K562 (cell line): ENCODE measurements around the gene EXOC4. TPM values are rescaled to one million over a fixed set of nuclear protein-coding genes. Genes with fewer than 3 reads are reported as not detected.

Experiments used
- HOXB6 ChIP-seq: fragments of 250-450 bp; sonication (Bioruptor Pico); IDR thresholded peaks from 2 replicates; pipeline ENCODE4 v1.5.1; 2022; ENCODE audit warnings: mild to moderate bottlenecking, borderline replicate concordance
- IRF2 ChIP-seq: sonication (generic); formaldehyde crosslinking; IDR thresholded peaks from 2 replicates; pipeline ENCODE4 v1.8.1; 2022; ENCODE audit warnings: mild to moderate bottlenecking, missing genetic modification reagents
- KLF1 ChIP-seq: fragments of 450-650 bp; IDR thresholded peaks from 2 replicates; pipeline ENCODE4 v1.6.1; 2016; ENCODE audit warnings: missing genetic modification characterization, missing compliant biosample characterization
- ZNF239 ChIP-seq: fragments of 250-450 bp; sonication (Bioruptor Pico); IDR thresholded peaks from 2 replicates; pipeline ENCODE4 v1.4.0; 2020; ENCODE audit warnings: mild to moderate bottlenecking
- polyA plus RNA-seq, 8 experiments: library from polyadenylated mRNA; depleted of rRNA in 4 of 8; stranded (reverse) in 5 of 8; unstranded in 3 of 8; fragments of >200 nt; fragmentation: Nextera tagmentation in 2 of 8; fragmentation: Illumina TruSeq in 1 of 8; extraction: Ambion mirVana in 2 of 8; extraction: Trizol in 1 of 8; gene quantifications; 2 replicates each; pipeline versions ENCODE4 v1.2.1 to v1.2.3, GENCODE V29; 2011 to 2014; ENCODE audit warnings: inconsistent platforms in 1 of 8, missing spikeins in 1 of 8
- total RNA-seq, 7 experiments: library from RNA; depleted of rRNA in 6 of 7; stranded (reverse); fragments of >200 nt in 6 of 7; fragmentation: Illumina TruSeq in 2 of 7; extraction: Trizol in 2 of 7; gene quantifications; 2 replicates each; pipeline versions ENCODE4 v1.2.1 to v1.2.3, GENCODE V29; 2011 to 2021; ENCODE audit warnings: low replicate concordance in 1 of 7
- TF ChIP-seq, protein P1 (sequence below), 2 experiments: fragments of 450-650 bp; formaldehyde crosslinking in 1 of 2; IDR thresholded peaks; 2 replicates each; pipeline versions ENCODE4 v1.4.0 to v1.6.1; 2014 to 2020; ENCODE audit warnings: mild to moderate bottlenecking in 2 of 2, borderline replicate concordance in 1 of 2, low read depth in 1 of 2

Gene EXOC4
- total and polyA plus RNA-seq, 9 of the 15 experiments (the other 6 are each of a cell fraction or from before 2014, with no cell fraction given): 18.5 to 73.1 (median 46.6) TPM

GRCh38 chr7:134108802-134109201 lies 855.9 kb downstream of the EXOC4 start (continued):
- TF ChIP-seq, protein P1, sequence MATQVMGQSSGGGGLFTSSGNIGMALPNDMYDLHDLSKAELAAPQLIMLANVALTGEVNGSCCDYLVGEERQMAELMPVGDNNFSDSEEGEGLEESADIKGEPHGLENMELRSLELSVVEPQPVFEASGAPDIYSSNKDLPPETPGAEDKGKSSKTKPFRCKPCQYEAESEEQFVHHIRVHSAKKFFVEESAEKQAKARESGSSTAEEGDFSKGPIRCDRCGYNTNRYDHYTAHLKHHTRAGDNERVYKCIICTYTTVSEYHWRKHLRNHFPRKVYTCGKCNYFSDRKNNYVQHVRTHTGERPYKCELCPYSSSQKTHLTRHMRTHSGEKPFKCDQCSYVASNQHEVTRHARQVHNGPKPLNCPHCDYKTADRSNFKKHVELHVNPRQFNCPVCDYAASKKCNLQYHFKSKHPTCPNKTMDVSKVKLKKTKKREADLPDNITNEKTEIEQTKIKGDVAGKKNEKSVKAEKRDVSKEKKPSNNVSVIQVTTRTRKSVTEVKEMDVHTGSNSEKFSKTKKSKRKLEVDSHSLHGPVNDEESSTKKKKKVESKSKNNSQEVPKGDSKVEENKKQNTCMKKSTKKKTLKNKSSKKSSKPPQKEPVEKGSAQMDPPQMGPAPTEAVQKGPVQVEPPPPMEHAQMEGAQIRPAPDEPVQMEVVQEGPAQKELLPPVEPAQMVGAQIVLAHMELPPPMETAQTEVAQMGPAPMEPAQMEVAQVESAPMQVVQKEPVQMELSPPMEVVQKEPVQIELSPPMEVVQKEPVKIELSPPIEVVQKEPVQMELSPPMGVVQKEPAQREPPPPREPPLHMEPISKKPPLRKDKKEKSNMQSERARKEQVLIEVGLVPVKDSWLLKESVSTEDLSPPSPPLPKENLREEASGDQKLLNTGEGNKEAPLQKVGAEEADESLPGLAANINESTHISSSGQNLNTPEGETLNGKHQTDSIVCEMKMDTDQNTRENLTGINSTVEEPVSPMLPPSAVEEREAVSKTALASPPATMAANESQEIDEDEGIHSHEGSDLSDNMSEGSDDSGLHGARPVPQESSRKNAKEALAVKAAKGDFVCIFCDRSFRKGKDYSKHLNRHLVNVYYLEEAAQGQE (IDR thresholded peaks at IDR 0.05; ENCODE audit: borderline replicate concordance): peak; percentile 44; the same call in 1 of the 2 replicates
- TF ChIP-seq, protein P1 (CRISPR knock-in tag; IDR thresholded peaks at IDR 0.05; ENCODE audit: low read depth): no peak
- TF ChIP-seq KLF1 (tag) (no peak), ZNF239 (CRISPR knock-in tag) (no peak), IRF2 (CRISPR knock-in tag) (no peak), HOXB6 (CRISPR knock-in tag) (no peak)
